PC-9 (cell line): ENCODE measurements around the gene KCNE4. TPM values are rescaled to one million over a fixed set of nuclear protein-coding genes. Genes with fewer than 3 reads are reported as not detected.

Source experiments
- BruUV-seq: library from RNA; stranded (reverse); fragments of 400-500 nt; replicated peaks from 2 replicates; lab custom pipeline; 2021; lab: Mats Ljungman, UMichigan
- CTCF ChIA-PET: fragments of 300-600 bp; sonication (Branson Sonifier 250); formaldehyde crosslinking; loops from one replicate; lab custom pipeline; 2022; ENCODE audit warnings: antibody characterized with exemption; lab: Charles Lee
- POLR2A ChIA-PET: fragments of 300-600 bp; sonication (Branson Sonifier 250); formaldehyde crosslinking; loops from one replicate; lab custom pipeline; 2022; ENCODE audit warnings: antibody characterized with exemption; ENCODE audit not compliant: unreplicated experiment; lab: Charles Lee
- DNase-seq, 2 experiments: peaks; one replicate each; pipeline versions ENCODE4 v3.0.0 to v3.0.0-alpha.2; 2015 to 2022; ENCODE audit warnings: mixed read lengths in 1 of 2
- H2AFZ ChIP-seq: fragments of 200-600 bp; sonication (generic); 2 replicates; pipeline ENCODE4 v1.8.1; 2017; ENCODE audit warnings: antibody characterized with exemption
- H3F3A ChIP-seq: fragments of 200-600 bp; sonication (generic); 2 replicates; pipeline ENCODE4 v1.8.1; 2017; ENCODE audit warnings: antibody characterized with exemption, mild to moderate bottlenecking, low read depth; ENCODE audit not compliant: insufficient read depth
- H3K27ac ChIP-seq: fragments of 200-600 bp; sonication (generic); 2 replicates; pipeline ENCODE4 v1.6.1; 2016; ENCODE audit warnings: mixed run types
- H3K27me3 ChIP-seq: fragments of 200-600 bp; sonication (generic); 2 replicates; pipeline ENCODE4 v1.6.1; 2016; ENCODE audit warnings: low read depth, mixed run types; ENCODE audit not compliant: insufficient read depth
- H3K36me3 ChIP-seq: fragments of 200-600 bp; sonication (generic); 2 replicates; pipeline ENCODE4 v1.6.1; 2016; ENCODE audit warnings: low read depth, mixed run types
- H3K4me1 ChIP-seq: fragments of 200-600 bp; sonication (generic); replicated peaks from 2 replicates; pipeline ENCODE4 v1.6.1; 2016; ENCODE audit warnings: mixed run types; ENCODE audit not compliant: insufficient read depth
- H3K4me2 ChIP-seq: fragments of 200-600 bp; sonication (generic); 2 replicates; pipeline ENCODE4 v1.6.1; 2017; ENCODE audit warnings: mixed run types
- H3K4me3 ChIP-seq: fragments of 200-600 bp; sonication (generic); 2 replicates; pipeline ENCODE4 v1.6.1; 2016; ENCODE audit warnings: mixed run types
- H3K79me2 ChIP-seq: fragments of 200-600 bp; sonication (generic); 2 replicates; pipeline ENCODE4 v1.6.1; 2017; ENCODE audit warnings: low read depth, mixed run types
- H3K9me2 ChIP-seq: fragments of 200-600 bp; sonication (generic); 2 replicates; pipeline ENCODE4 v1.8.1; 2017; ENCODE audit warnings: mild to moderate bottlenecking; ENCODE audit not compliant: insufficient read depth
- H3K9me3 ChIP-seq: fragments of 200-600 bp; sonication (generic); 2 replicates; pipeline ENCODE4 v1.8.1; 2016; ENCODE audit warnings: low read depth; ENCODE audit not compliant: insufficient read depth
- H4K20me1 ChIP-seq: fragments of 200-600 bp; sonication (generic); 2 replicates; pipeline ENCODE4 v1.8.1; 2017; ENCODE audit not compliant: insufficient read depth
- EZH2 ChIP-seq: fragments of 200-600 bp; sonication (generic); IDR thresholded peaks from 2 replicates; pipeline ENCODE4 v1.8.0; 2017; ENCODE audit warnings: antibody characterized with exemption, low read depth
- intact Hi-C: fragments of 100-400 bp; cut with micrococcal nuclease; formaldehyde crosslinking; loops from one replicate; pipeline ENCODE4 v1.10.0; 2022; ENCODE audit not compliant: unreplicated experiment
- total RNA-seq: library from RNA; stranded (reverse); gene quantifications from 2 replicates; pipeline ENCODE4 v1.2.3, GENCODE V29; 2021
- TF ChIP-seq, protein P1 (sequence below): fragments of 200-600 bp; sonication (generic); conservative IDR thresholded peaks from 2 replicates; pipeline ENCODE4 v1.6.1; 2017; ENCODE audit warnings: mixed run types, antibody characterized with exemption, mild to moderate bottlenecking, moderate library complexity

KCNE4 gene
- total RNA-seq, 1 experiment from 2014 or later = 0.11 TPM

DNA sequence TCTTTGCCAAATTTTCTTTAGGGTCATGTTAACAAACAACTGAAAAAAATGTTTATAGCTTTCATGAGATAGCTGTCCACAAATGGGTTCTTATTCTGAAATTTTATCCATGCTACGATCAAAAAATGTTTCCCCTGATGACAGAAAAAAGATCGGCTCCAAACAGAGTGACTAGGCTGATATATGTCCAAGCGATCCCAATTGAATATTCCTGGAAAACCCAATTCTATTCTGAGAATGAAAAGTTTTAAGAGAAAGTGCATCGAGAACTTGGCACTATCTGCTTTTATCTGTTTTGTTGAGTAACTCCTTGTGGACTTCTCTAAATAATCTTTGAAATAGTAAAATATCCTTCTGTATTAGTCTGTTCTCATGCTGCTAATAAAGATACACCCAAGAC, 19.1 kb downstream of the KCNE4 start:
- no peak overlapping the region for H3K4me3 ChIP-seq
- H3K27me3 ChIP-seq = no peaks in the 10 kb centered on the region
- no TSS peak for BruUV-seq
- no peak overlapping the region for H3K4me2 ChIP-seq
- H3K4me1 ChIP-seq = no peaks in the 10 kb centered on the region
- no peak overlapping the region for H2AFZ ChIP-seq
- H3K9me3 ChIP-seq = no peaks in the 10 kb centered on the region
- H3K36me3 ChIP-seq = no peaks in the 10 kb centered on the region
- intact Hi-C loops = no loop called here
- POLR2A ChIA-PET = no interaction called here
- H4K20me1 ChIP-seq = no peaks in the 10 kb centered on the region
- no peaks in the 10 kb centered on the region for H3F3A ChIP-seq
- CTCF ChIA-PET = interaction anchor here (0.7 kb wide), 1 partner anchor 32 kb away, joined by 3 read pairs; no protein-coding TSS in a partner anchor
- no peaks in the 10 kb centered on the region for H3K79me2 ChIP-seq
- no peak overlapping the region for H3K27ac ChIP-seq
- DNase-seq = no peak
- H3K9me2 ChIP-seq = no peaks in the 10 kb centered on the region
- TF ChIP-seq EZH2 = no peak
- TF ChIP-seq, protein P1, sequence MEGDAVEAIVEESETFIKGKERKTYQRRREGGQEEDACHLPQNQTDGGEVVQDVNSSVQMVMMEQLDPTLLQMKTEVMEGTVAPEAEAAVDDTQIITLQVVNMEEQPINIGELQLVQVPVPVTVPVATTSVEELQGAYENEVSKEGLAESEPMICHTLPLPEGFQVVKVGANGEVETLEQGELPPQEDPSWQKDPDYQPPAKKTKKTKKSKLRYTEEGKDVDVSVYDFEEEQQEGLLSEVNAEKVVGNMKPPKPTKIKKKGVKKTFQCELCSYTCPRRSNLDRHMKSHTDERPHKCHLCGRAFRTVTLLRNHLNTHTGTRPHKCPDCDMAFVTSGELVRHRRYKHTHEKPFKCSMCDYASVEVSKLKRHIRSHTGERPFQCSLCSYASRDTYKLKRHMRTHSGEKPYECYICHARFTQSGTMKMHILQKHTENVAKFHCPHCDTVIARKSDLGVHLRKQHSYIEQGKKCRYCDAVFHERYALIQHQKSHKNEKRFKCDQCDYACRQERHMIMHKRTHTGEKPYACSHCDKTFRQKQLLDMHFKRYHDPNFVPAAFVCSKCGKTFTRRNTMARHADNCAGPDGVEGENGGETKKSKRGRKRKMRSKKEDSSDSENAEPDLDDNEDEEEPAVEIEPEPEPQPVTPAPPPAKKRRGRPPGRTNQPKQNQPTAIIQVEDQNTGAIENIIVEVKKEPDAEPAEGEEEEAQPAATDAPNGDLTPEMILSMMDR = no peak

DNA sequence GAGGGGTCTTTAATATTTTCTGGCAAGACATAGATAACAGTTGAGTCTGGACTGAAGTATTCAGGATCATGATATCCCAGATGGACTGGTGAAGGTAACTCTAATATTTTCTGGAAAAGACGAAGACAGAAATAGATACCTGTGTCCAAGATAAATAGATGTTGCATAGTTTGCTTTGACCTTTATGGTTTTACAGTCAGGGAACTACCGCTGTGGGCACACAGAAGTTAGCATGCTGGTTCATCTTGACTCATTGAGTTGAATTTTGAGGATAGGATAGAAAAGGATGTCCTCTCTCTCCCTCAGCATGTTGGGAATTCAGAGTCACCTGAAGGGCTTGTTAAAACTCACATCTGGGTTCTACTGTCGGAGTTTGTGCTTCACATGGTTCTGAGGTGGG, 20.8 kb downstream of the KCNE4 start:
- Histone ChIP-seq H2AFZ (no peak overlapping the region), H3K27me3 (no peaks in the 10 kb centered on the region), H4K20me1 (no peaks in the 10 kb centered on the region), H3K79me2 (no peaks in the 10 kb centered on the region), H3K4me2 (no peak overlapping the region), H3K27ac (no peak overlapping the region), H3K36me3 (no peaks in the 10 kb centered on the region), H3F3A (no peaks in the 10 kb centered on the region), H3K9me2 (no peaks in the 10 kb centered on the region), H3K4me3 (no peak overlapping the region), H3K4me1 (no peaks in the 10 kb centered on the region), H3K9me3 (0 out of 2 replicates have a peak, but pooled peaks cover 10% of the 10 kb centered on the region)
- intact Hi-C loops = no loop called here
- ChIA-PET POLR2A (no interaction called here), CTCF (no interaction called here)
- TF ChIP-seq, protein P1 = no peak
- no peak for TF ChIP-seq EZH2
- no TSS peak for BruUV-seq
- DNase-seq = no peak

DNA sequence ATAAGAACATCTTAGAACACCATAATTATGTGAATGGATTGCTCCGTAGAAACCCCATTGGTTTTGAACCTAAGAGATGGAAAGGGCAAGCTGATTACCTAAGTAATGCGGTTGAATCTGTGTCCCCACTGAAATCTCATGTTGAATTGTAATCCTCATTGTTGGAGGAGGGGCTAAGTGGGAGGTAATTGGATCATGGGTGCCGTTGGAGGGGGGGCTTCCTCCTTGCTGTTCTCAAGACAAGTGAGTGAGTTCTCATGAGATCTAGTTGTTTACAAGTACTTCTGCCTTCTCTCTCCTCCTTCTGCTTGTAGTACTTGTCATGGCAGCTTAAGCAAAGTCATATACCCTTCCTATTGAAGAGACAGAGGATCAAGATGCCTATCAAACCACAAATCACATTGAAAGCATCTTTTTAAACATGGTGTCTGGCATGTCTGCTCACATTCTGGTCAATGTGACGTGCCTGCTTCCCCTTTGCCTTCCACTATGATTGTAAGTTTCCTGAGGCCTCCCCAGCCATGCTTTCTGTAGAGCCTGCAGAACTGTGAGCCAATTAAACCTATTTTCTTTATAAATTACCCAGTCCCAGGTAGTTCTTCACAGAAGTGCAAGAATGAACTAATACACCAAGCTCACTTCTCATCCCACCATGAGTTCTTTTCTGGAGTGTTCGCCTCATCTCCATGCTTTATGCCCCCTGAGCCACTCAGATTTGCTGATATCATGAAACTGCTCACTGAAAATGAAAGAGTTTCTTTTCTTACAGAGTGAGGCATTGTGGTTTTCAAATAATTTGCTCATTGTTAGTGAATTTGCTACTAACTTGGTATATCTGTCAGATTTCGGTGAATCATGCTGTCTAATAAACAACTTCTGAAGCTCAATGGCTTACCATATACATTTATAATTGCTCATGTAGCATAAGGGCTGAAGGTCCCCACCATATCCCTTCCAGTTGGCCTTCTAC, 23.6 kb downstream of the KCNE4 start:
- DNase-seq = no peak
- Histone ChIP-seq H3K79me2 (no peaks in the 10 kb centered on the region), H3F3A (no peaks in the 10 kb centered on the region), H3K9me3 (0 out of 2 replicates have a peak, but pooled peaks cover 10% of the 10 kb centered on the region), H3K4me1 (no peaks in the 10 kb centered on the region), H3K4me3 (no peak overlapping the region), H3K4me2 (no peak overlapping the region), H3K9me2 (no peaks in the 10 kb centered on the region), H3K27ac (no peak overlapping the region), H3K36me3 (no peaks in the 10 kb centered on the region), H2AFZ (no peak overlapping the region), H4K20me1 (no peaks in the 10 kb centered on the region), H3K27me3 (no peaks in the 10 kb centered on the region)
- intact Hi-C loops = no loop called here
- ChIA-PET POLR2A (no interaction called here), CTCF (no interaction called here)
- TF ChIP-seq, protein P1 = no peak
- no peak for TF ChIP-seq EZH2
- BruUV-seq = no TSS peak
